Measurements from ENCODE around the gene STXBP4. TPM values are rescaled to one million over a fixed set of nuclear protein-coding genes. Genes with fewer than 3 reads are reported as not detected.

STXBP4 gene
- total RNA-seq, 1 experiment from 2014 or later = 12.0 TPM

DNA sequence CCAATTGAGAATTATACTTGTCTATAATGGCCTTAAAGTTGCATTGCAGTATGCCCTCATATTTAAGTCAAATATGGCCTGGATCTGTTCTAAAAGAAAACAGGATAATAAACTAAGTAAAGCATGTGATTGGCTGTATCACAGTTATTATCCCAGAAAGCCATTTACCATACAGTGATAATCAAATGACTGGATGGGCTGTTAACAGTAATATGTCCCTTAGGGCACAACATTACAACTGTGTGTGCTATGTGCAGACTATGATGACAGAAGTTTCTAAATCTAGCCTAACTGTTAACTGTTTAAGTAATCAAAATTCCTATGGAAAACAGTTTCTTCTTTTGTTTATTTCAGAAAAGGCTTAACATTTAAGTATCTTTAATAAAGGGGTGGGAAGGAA is 145.7 kb downstream of the STXBP4 start:
- CTCF ChIA-PET = no interaction called here
- no peaks in the 10 kb centered on the region for H3K9me3 Mint-ChIP-seq
- DNase-seq (ENCODE audit: low spot score) = no peak
- TF ChIP-seq CREM (CRISPR knock-in tag; IDR thresholded peaks at IDR 0.05) = no peak
- TF ChIP-seq ZNF219 (CRISPR knock-in tag; IDR thresholded peaks at IDR 0.05; ENCODE audit: borderline replicate concordance) = no peak
- TF ChIP-seq MYBL2 (CRISPR knock-in tag; IDR thresholded peaks at IDR 0.05) = no peak
- TF ChIP-seq FOXJ3 (CRISPR knock-in tag; IDR thresholded peaks at IDR 0.05; ENCODE audit: borderline replicate concordance) = no peak
- TF ChIP-seq MLX (CRISPR knock-in tag; IDR thresholded peaks at IDR 0.05) = no peak
- TF ChIP-seq NFATC4 (CRISPR knock-in tag; IDR thresholded peaks at IDR 0.05) = no peak
- no peak for TF ChIP-seq E2F1 (CRISPR knock-in tag; IDR thresholded peaks at IDR 0.05)
- TF ChIP-seq EMX1 (CRISPR knock-in tag; IDR thresholded peaks at IDR 0.05) = no peak
- no peak for TF ChIP-seq FOXP1 (CRISPR knock-in tag; IDR thresholded peaks at IDR 0.05; ENCODE audit: borderline replicate concordance)
- TF ChIP-seq NFYB (CRISPR knock-in tag; conservative IDR thresholded peaks at IDR 0.05; ENCODE audit: low read depth) = no peak
- TF ChIP-seq ZNF423 (CRISPR knock-in tag; IDR thresholded peaks at IDR 0.05) = no peak
- TF ChIP-seq PRDM15 (CRISPR knock-in tag; IDR thresholded peaks at IDR 0.05) = no peak
- TF ChIP-seq ZBTB21 (CRISPR knock-in tag; IDR thresholded peaks at IDR 0.05; ENCODE audit: borderline replicate concordance) = no peak
- POLR2A ChIA-PET = no interaction called here
- H3K4me3 Mint-ChIP-seq = no peak overlapping the region
- ATAC-seq = no peak
- no peaks in the 10 kb centered on the region for H3K4me1 Mint-ChIP-seq
- no peaks in the 10 kb centered on the region for H3K36me3 Mint-ChIP-seq
- H3K27ac Mint-ChIP-seq = no peak overlapping the region
- no peaks in the 10 kb centered on the region for H3K27me3 Mint-ChIP-seq (ENCODE audit: low read depth)

DNA sequence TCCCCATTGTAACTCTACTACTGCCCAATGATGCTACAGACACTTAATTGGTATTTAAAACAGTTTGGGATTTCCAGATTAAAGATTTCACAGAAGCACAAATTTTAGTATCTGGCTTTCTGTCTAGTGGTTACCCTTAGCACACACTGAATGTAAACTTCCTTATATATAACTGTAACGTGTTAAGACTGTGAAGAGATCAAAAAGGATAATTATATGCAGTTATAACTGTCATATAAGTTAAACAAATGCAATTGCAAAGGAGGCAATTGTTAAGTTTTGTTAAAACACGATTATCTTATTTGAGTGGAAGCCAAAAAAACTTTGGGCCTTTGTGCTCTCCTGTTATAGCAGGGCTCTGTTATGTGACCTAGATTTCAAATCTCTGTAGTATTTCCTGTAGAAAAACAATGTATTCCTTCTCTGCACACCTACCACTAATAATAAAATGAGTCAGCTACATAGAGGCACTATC is 147.9 kb downstream of the STXBP4 start:
- ATAC-seq (no peak), DNase-seq (ENCODE audit: low spot score) (no peak)
- Mint-ChIP-seq H3K27ac (no peak overlapping the region), H3K4me1 (no peaks in the 10 kb centered on the region), H3K4me3 (no peak overlapping the region), H3K36me3 (no peaks in the 10 kb centered on the region), H3K27me3 (ENCODE audit: low read depth) (no peaks in the 10 kb centered on the region), H3K9me3 (no peaks in the 10 kb centered on the region)
- CTCF ChIA-PET = interaction anchor here (0.6 kb wide), 1 partner anchor 552 kb away, joined by 3 read pairs; no protein-coding TSS in a partner anchor
- POLR2A ChIA-PET = no interaction called here
- TF ChIP-seq FOXP4 (CRISPR knock-in tag; IDR thresholded peaks at IDR 0.05) (no peak), USF1 (CRISPR knock-in tag; IDR thresholded peaks at IDR 0.05) (no peak), NR1H2 (CRISPR knock-in tag; IDR thresholded peaks at IDR 0.05) (no peak), GRHL2 (CRISPR knock-in tag; IDR thresholded peaks at IDR 0.05; ENCODE audit: insufficient replicate concordance, severe bottlenecking) (no peak), JUN (CRISPR knock-in tag; IDR thresholded peaks at IDR 0.05) (no peak)

All from WTC11 (cell line).